ENCODE measurements around the gene ARHGAP15.

DNA sequence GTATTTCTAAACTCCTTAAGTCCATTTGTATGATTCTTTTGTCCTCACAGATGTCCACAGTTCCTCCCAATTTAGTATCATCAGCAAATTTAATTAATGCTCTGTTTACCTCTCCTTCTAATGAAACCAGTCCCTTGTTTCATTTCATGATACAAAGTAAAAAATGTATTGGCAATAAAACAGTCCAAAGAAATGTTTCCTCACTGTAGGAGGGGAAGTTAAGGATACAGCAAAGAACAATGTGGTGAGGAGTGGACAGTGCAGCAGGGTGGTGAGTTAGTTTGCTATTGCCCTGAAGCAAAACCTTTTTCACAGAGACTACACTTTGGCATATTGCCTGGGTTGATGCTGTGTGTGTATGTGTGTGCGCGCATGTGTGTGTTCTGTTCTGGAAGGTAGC lies 401.5 kb downstream of the ARHGAP15 start:
- TF ChIP-seq, protein P1, sequence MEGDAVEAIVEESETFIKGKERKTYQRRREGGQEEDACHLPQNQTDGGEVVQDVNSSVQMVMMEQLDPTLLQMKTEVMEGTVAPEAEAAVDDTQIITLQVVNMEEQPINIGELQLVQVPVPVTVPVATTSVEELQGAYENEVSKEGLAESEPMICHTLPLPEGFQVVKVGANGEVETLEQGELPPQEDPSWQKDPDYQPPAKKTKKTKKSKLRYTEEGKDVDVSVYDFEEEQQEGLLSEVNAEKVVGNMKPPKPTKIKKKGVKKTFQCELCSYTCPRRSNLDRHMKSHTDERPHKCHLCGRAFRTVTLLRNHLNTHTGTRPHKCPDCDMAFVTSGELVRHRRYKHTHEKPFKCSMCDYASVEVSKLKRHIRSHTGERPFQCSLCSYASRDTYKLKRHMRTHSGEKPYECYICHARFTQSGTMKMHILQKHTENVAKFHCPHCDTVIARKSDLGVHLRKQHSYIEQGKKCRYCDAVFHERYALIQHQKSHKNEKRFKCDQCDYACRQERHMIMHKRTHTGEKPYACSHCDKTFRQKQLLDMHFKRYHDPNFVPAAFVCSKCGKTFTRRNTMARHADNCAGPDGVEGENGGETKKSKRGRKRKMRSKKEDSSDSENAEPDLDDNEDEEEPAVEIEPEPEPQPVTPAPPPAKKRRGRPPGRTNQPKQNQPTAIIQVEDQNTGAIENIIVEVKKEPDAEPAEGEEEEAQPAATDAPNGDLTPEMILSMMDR (IDR thresholded peaks at IDR 0.05): no peak
- TF ChIP-seq POLR2A (IDR thresholded peaks at IDR 0.05): no peak
